BJ (cell line): Measurements from ENCODE around the gene STAT5B. TPM values are rescaled to one million over a fixed set of nuclear protein-coding genes. Genes with fewer than 3 reads are reported as not detected.
"Not testable (repeated sequence)": the region's sequence is repeated elsewhere in the genome, so short reads cannot be mapped to it uniquely, and the experiment has no call there.

Experiments used
- CTCF ChIA-PET: fragments of 350-600 bp; formaldehyde crosslinking; extraction: SDS; loops from one replicate; lab custom pipeline; 2021; ENCODE audit warnings: antibody characterized with exemption, inconsistent platforms; lab: Yijun Ruan, JAX
- POLR2A ChIA-PET: fragments of 300-600 bp; sonication (Branson Sonifier 250); formaldehyde crosslinking; extraction: SDS; loops from one replicate; lab custom pipeline; 2021; ENCODE audit warnings: antibody characterized with exemption; lab: Charles Lee
- DNase-seq: peaks from one replicate; pipeline ENCODE4 v3.0.0-alpha.2; 2011; ENCODE audit warnings: low read depth
- H3K27me3 ChIP-seq: 2 replicates; pipeline ENCODE4 v1.6.0; 2011; ENCODE audit warnings: low read length; ENCODE audit not compliant: control insufficient read depth, insufficient read depth
- H3K36me3 ChIP-seq: 2 replicates; pipeline ENCODE4 v1.5.1; 2011; ENCODE audit warnings: low read length; ENCODE audit not compliant: control insufficient read depth, insufficient read depth
- H3K4me3 ChIP-seq: 2 replicates; pipeline ENCODE4 v1.5.1; 2011; ENCODE audit warnings: low read depth, mild to moderate bottlenecking, control low read depth, low read length
- CTCF ChIP-seq: IDR thresholded peaks from 2 replicates; pipeline ENCODE4 v1.5.1; 2011; ENCODE audit warnings: low read depth, mild to moderate bottlenecking, control low read depth, inconsistent platforms, low read length, moderate library complexity; ENCODE audit not compliant: insufficient read depth
- polyA minus RNA-seq: library from RNA; depleted of rRNA, polyadenylated mRNA; stranded (reverse); fragments of >200 nt; gene quantifications from 2 replicates; pipeline ENCODE4 v1.2.3, GENCODE V29; 2011; rRNA and poly(A)+ RNA removed
- polyA plus RNA-seq: library from polyadenylated mRNA; depleted of rRNA; stranded (reverse); fragments of >200 nt; gene quantifications from 2 replicates; pipeline ENCODE4 v1.2.3, GENCODE V29; 2011; rRNA removed

STAT5B gene
- polyA plus RNA-seq, result 29.8 and 37.2 TPM in 2 replicates
- 26.4 and 33.3 TPM in 2 replicates for polyA minus RNA-seq

- H3K36me3 ChIP-seq, result no peaks in the 10 kb centered on the region
- peak within 1 kb of the TSS; percentile 85 for H3K4me3 ChIP-seq
- TF ChIP-seq CTCF, result no peak
- H3K27me3 ChIP-seq, result no peaks in the 10 kb centered on the region
- no peak for DNase-seq
- ChIA-PET CTCF (interaction anchor here (1.6 kb wide), 1 partner anchor 54 kb away, joined by 10 read pairs; no protein-coding TSS in a partner anchor), POLR2A (no interaction called here)
Observed at GRCh38 chr17:42276359-42276608, at the start of gene STAT5B. Gene STAT5B (minus strand): TSS chr17:42276391. CDS start chr17:42232127, 44,264 bp downstream.

GRCh38 chr17:42325026-42325425 lies 48.8 kb upstream of the STAT5B start:
- H3K36me3 ChIP-seq, result peaks cover 15% of the 10 kb centered on the region
- POLR2A ChIA-PET, result interaction anchor here (0.5 to 1.2 kb wide), 3 partner anchors 64 to 211 kb away, joined by 4 read pairs; partner anchors contain the start of genes CAVIN1 and NAGLU
- peak; percentile 9; the same call in 1 of the 2 replicates for TF ChIP-seq CTCF
- CTCF ChIA-PET, result interaction anchor here (1.3 to 8.2 kb wide), 10 partner anchors 11 to 202 kb away, joined by 3 to 90 read pairs (median 4); partner anchors contain the start of genes CAVIN1 and STAT3
- H3K27me3 ChIP-seq, result no peaks in the 10 kb centered on the region
- no peak overlapping the region for H3K4me3 ChIP-seq
- peak; percentile 73 for DNase-seq

DNA sequence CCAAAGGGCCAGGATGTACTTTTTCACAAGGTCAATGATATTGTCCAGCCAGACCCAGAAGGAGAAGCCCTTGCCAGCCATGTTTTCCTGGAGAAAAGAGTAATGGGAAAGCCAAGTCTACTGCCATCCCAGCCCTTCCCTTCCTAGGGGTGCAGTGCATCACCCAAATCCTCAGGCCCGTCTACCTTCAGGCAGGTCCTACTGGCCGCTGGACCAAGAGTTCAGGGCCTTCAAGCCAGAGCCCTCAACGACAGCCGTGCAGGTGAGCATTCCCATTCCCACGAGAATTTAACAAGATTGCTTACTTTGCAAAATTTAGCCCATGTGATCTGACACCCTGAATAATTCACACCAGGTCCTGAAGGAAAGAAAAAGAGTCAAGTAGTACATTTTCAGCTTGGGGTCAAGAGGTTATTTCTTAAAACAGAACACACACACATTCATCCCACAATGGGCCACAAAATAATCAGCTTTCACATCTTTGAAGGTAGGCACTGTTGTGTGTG lies 47.1 kb upstream of the STAT5B start:
- ChIA-PET CTCF (interaction anchor here (0.7 to 8.2 kb wide), 20 partner anchors 9 to 211 kb away, joined by 3 to 90 read pairs (median 4); partner anchors contain the start of genes CAVIN1 and STAT3), POLR2A (no interaction called here)
- DNase-seq, result no peak
- no peak for TF ChIP-seq CTCF
- Histone ChIP-seq H3K27me3 (no peaks in the 10 kb centered on the region), H3K36me3 (peaks cover 21% of the 10 kb centered on the region), H3K4me3 (no peak overlapping the region)

- Histone ChIP-seq H3K4me3 (no peak overlapping the region), H3K27me3 (no peaks in the 10 kb centered on the region), H3K36me3 (peaks cover 24% of the 10 kb centered on the region)
- POLR2A ChIA-PET, result no interaction called here
- peak; percentile 56 for DNase-seq
- peak; percentile 99 for TF ChIP-seq CTCF
- CTCF ChIA-PET, result interaction anchor here (0.6 to 8.2 kb wide), 26 partner anchors 10 to 675 kb away, joined by 3 to 90 read pairs (median 4); partner anchors contain the start of genes CAVIN1, NAGLU and STAT3
Observed at GRCh38 chr17:42322382-42323267, 46.4 kb upstream of the STAT5B start.

DNA sequence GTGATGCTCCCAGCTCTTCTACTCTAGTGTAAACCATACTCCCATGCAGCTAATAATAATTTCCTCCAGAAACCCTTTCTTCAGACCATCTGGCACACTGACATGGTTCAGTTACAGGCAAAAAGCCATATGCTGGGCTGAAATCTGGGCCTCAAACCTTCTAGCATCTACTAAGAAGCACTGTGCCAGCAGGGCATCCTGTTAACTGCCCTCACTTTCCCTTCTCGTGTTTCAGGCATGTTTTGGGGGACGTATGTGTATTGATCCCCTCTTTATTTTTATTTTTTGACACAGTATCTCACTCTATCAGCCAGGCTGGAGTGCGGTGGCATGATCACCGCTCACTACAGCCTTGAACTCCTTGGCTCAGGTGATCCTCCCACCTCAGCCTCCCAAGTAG lies 45.4 kb upstream of the STAT5B start:
- ChIA-PET POLR2A (interaction anchor here (0.5 kb wide), 1 partner anchor 198 kb away, joined by 10 read pairs; no protein-coding TSS in a partner anchor), CTCF (interaction anchor here (0.9 to 8.2 kb wide), 11 partner anchors 9 to 214 kb away, joined by 3 to 90 read pairs (median 5); partner anchors contain the start of genes NAGLU and STAT3)
- peaks cover 26% of the 10 kb centered on the region for H3K36me3 ChIP-seq

DNA sequence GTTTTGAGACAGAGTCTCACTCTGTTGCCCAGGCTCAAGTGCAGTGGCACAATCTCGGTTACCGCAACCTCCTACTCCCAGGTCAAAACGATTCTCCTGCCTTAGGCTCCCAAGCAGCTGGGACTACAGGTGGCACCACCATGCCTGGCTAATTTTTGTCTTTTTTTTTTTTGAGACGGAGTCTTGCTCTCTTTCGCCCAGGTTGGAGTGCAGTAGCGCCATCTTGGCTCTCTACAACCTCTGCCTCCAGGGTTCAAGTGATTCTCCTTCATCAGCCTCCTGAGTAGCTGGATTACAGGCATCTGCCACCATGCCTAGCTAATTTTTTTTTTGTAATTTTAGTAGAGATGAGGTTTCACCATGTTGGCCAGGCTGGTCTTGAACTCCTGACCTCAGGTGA lies 41.8 kb upstream of the STAT5B start:
- H3K27me3 ChIP-seq, POLR2A ChIA-PET, DNase-seq, H3K4me3 ChIP-seq: not testable (repeated sequence)
- peaks cover 28% of the 10 kb centered on the region for H3K36me3 ChIP-seq
- CTCF ChIA-PET, result interaction anchor here (0.6 to 3.5 kb wide), 5 partner anchors 11 to 209 kb away, joined by 3 to 12 read pairs (median 4); no protein-coding TSS in a partner anchor

More for the DNA sequence above, 45.4 kb upstream of the STAT5B start:
- Histone ChIP-seq H3K27me3 (no peaks in the 10 kb centered on the region), H3K4me3 (no peak overlapping the region)
- no peak for TF ChIP-seq CTCF
- DNase-seq, result no peak
